HepG2 (cell line): ENCODE measurements around the gene GGTLC1. TPM values are rescaled to one million over a fixed set of nuclear protein-coding genes. Genes with fewer than 3 reads are reported as not detected.

Experiments
- ATAC-seq: fragments of 200-7000 bp; cut with Tn5 transposase; 3 replicates; pipeline ENCODE4 v1.9.1; 2020; ENCODE audit warnings: mild to moderate bottlenecking, moderate library complexity
- BruUV-seq: library from RNA; stranded (reverse); fragments of 400-500 nt; replicated peaks from 2 replicates; lab custom pipeline; 2021; lab: Mats Ljungman, UMichigan
- CTCF ChIA-PET: fragments of 300-600 bp; formaldehyde crosslinking; extraction: SDS; loops from one replicate; lab custom pipeline; 2021; ENCODE audit warnings: low total read pairs, inconsistent platforms, low intra/inter-chr PET ratio; lab: Yijun Ruan, JAX
- POLR2A ChIA-PET: fragments of 350-600 bp; sonication (Branson Sonifier 250); formaldehyde crosslinking; loops from one replicate; lab custom pipeline; 2020; ENCODE audit warnings: antibody characterized with exemption, inconsistent platforms; lab: Yijun Ruan, JAX
- DNase-seq: peaks from one replicate; pipeline ENCODE4 v3.0.0-alpha.2; 2015; ENCODE audit warnings: low spot score
- FAIRE-seq: peaks from 3 replicates; lab custom pipeline; 2011; peaks lifted over from hg19 to GRCh38; lab: Jason Lieb, UNC
- H2AFZ ChIP-seq: one replicate; pipeline ENCODE4 v1.6.1; 2011; ENCODE audit warnings: low read length, inconsistent platforms
- H3K27ac ChIP-seq: fragments of 300-600 bp; 3 replicates; pipeline ENCODE4 v1.8.0; 2011; ENCODE audit warnings: mixed run types, mild to moderate bottlenecking, mixed read lengths, low read length, inconsistent platforms; ENCODE audit not compliant: insufficient read depth; ENCODE audit errors: extremely low read length
- H3K27me3 ChIP-seq, 2 experiments: fragments of 200-600 bp in 1 of 2; 2 replicates in 1 of 2; 3 replicates in 1 of 2; pipeline versions ENCODE4 v1.6.0 to v1.8.0; 2011; ENCODE audit warnings: low read length in 2 of 2, mild to moderate bottlenecking in 2 of 2, moderate library complexity in 2 of 2, inconsistent platforms in 1 of 2; ENCODE audit not compliant: insufficient read depth in 2 of 2, control insufficient read depth in 1 of 2
- H3K36me3 ChIP-seq, 2 experiments: fragments of 200-600 bp in 1 of 2; replicated peaks in 1 of 2; 2 replicates in 1 of 2; 3 replicates in 1 of 2; pipeline versions ENCODE4 v1.5.1 to v1.8.0; 2011; ENCODE audit warnings: low read length in 2 of 2, inconsistent platforms in 1 of 2; ENCODE audit not compliant: insufficient read depth in 2 of 2, control insufficient read depth in 1 of 2
- H3K4me1 ChIP-seq: 2 replicates; pipeline ENCODE4 v1.5.1; 2012; ENCODE audit warnings: low read length, inconsistent platforms; ENCODE audit not compliant: insufficient read depth
- H3K4me2 ChIP-seq: 2 replicates; pipeline ENCODE4 v1.6.0; 2011; ENCODE audit warnings: low read depth, low read length, inconsistent platforms
- H3K4me3 ChIP-seq, 3 experiments: fragments of 200-600 bp in 1 of 3; sonication (generic), shearing (Covaris generic) in 1 of 3; replicated peaks in 1 of 3; 2 replicates each; pipeline ENCODE4 v1.5.1; 2011 to 2016; ENCODE audit warnings: low read length in 3 of 3, inconsistent platforms in 2 of 3, low read depth in 2 of 3, mild to moderate bottlenecking in 2 of 3, control low read depth in 1 of 3, mixed read lengths in 1 of 3; ENCODE audit not compliant: insufficient read depth in 1 of 3
- H3K79me2 ChIP-seq: one replicate; pipeline ENCODE4 v1.6.1; 2011; ENCODE audit warnings: low read length, inconsistent platforms; ENCODE audit not compliant: insufficient read depth
- H3K9ac ChIP-seq: 2 replicates; pipeline ENCODE4 v1.6.0; 2011; ENCODE audit warnings: mild to moderate bottlenecking, low read depth, low read length, inconsistent platforms; ENCODE audit not compliant: insufficient read depth
- H3K9me3 ChIP-seq: 2 replicates; pipeline ENCODE4 v1.5.1; 2012; ENCODE audit warnings: mild to moderate bottlenecking, low read length
- H4K20me1 ChIP-seq: 2 replicates; pipeline ENCODE4 v1.6.0; 2011; ENCODE audit warnings: inconsistent platforms, mild to moderate bottlenecking, low read length, moderate library complexity; ENCODE audit not compliant: insufficient read depth
- ERF ChIP-seq: IDR thresholded peaks from 2 replicates; pipeline ENCODE4 v1.6.1; 2018; ENCODE audit warnings: missing biosample characterization, missing genetic modification reagents
- FOXC1 ChIP-seq: sonication (generic); formaldehyde crosslinking; IDR thresholded peaks from 2 replicates; pipeline ENCODE4 v1.8.0; 2022; ENCODE audit warnings: mild to moderate bottlenecking, missing genetic modification reagents, borderline replicate concordance
- KLF12 ChIP-seq: sonication (generic); formaldehyde crosslinking; IDR thresholded peaks from 2 replicates; pipeline ENCODE4 v1.4.0; 2020; ENCODE audit warnings: missing genetic modification reagents, borderline replicate concordance
- KLF13 ChIP-seq: sonication (generic); formaldehyde crosslinking; IDR thresholded peaks from 2 replicates; pipeline ENCODE4 v1.4.0; 2020; ENCODE audit warnings: mild to moderate bottlenecking, missing genetic modification reagents
- MIER2 ChIP-seq: IDR thresholded peaks from 2 replicates; pipeline ENCODE4 v1.6.1; 2016; ENCODE audit warnings: missing biosample characterization, missing genetic modification reagents
- NFYB ChIP-seq: sonication (generic); formaldehyde crosslinking; IDR thresholded peaks from 2 replicates; pipeline ENCODE4 v1.4.0; 2020; ENCODE audit warnings: missing genetic modification reagents
- POLR2G ChIP-seq: fragments of 200-400 bp; formaldehyde crosslinking; IDR thresholded peaks from 2 replicates; pipeline ENCODE4 v1.6.1; 2018; ENCODE audit warnings: mild to moderate bottlenecking, low read depth, low read length, moderate library complexity
- PRDM15 ChIP-seq: sonication (generic); formaldehyde crosslinking; IDR thresholded peaks from 2 replicates; pipeline ENCODE4 v1.4.0; 2020; ENCODE audit warnings: missing genetic modification reagents
- PRMT3 ChIP-seq: sonication (generic); formaldehyde crosslinking; IDR thresholded peaks from 2 replicates; pipeline ENCODE4 v1.8.1; 2022; ENCODE audit warnings: low read depth, mild to moderate bottlenecking, moderate library complexity, missing genetic modification reagents, borderline replicate concordance
- SALL1 ChIP-seq: sonication (generic); formaldehyde crosslinking; IDR thresholded peaks from 2 replicates; pipeline ENCODE4 v1.8.0; 2022; ENCODE audit warnings: mild to moderate bottlenecking, missing genetic modification reagents
- ZC3H13 ChIP-seq: sonication (generic); formaldehyde crosslinking; IDR thresholded peaks from 2 replicates; pipeline ENCODE4 v1.8.1; 2023; ENCODE audit warnings: mild to moderate bottlenecking, missing genetic modification reagents, moderate library complexity
- ZNF3 ChIP-seq: IDR thresholded peaks from 2 replicates; pipeline ENCODE4 v1.7.0; 2017; ENCODE audit warnings: inconsistent platforms
- ZNF382 ChIP-seq: sonication (generic); formaldehyde crosslinking; IDR thresholded peaks from 2 replicates; pipeline ENCODE4 v1.5.0; 2020; ENCODE audit warnings: missing genetic modification reagents, mild to moderate bottlenecking, borderline replicate concordance
- ZNF672 ChIP-seq: sonication (generic); formaldehyde crosslinking; IDR thresholded peaks from 2 replicates; pipeline ENCODE4 v1.8.1; 2022; ENCODE audit warnings: missing genetic modification reagents
- ZNF761 ChIP-seq: sonication (generic); formaldehyde crosslinking; conservative IDR thresholded peaks from 2 replicates; pipeline ENCODE4 v1.4.0; 2020; ENCODE audit warnings: mild to moderate bottlenecking, missing genetic modification reagents
- WGBS: methylation state at CpG from one replicate; pipeline ENCODE4 v1.1.6; 2017; ENCODE audit warnings: low lambda C conversion rate; 5-methylcytosine and 5-hydroxymethylcytosine counted together
- in situ Hi-C: cut with HindIII; loops from 2 replicates; pipeline ENCODE4 v1.10.0; 2017; ENCODE audit warnings: low pct_unique_long_range_greater_than_20kb; ENCODE audit not compliant: extremely low pct_ligation_motif_present
- intact Hi-C: fragments of 100-400 bp; cut with micrococcal nuclease; formaldehyde crosslinking; loops from one replicate; pipeline ENCODE4 v1.10.0; 2022; ENCODE audit not compliant: unreplicated experiment
- polyA plus RNA-seq, 8 experiments: library from polyadenylated mRNA; depleted of rRNA in 3 of 8; stranded (reverse) in 7 of 8; unstranded in 1 of 8; fragments of >200 nt; fragmentation: Illumina TruSeq in 4 of 8; extraction: Trizol in 4 of 8; gene quantifications; 2 replicates each; pipeline versions ENCODE4 v1.2.1 to v1.2.3, GENCODE V29; 2011 to 2016; ENCODE audit warnings: low read depth in 4 of 8, missing spikeins in 1 of 8, mixed read lengths in 1 of 8; ENCODE audit not compliant: insufficient read depth in 1 of 8
- total RNA-seq, 5 experiments: library from RNA; depleted of rRNA; stranded (reverse); fragments of >200 nt; fragmentation: Illumina TruSeq; extraction: Trizol; gene quantifications; 2 replicates each; pipeline ENCODE4 v1.2.3, GENCODE V29; 2016; ENCODE audit warnings: low read depth in 1 of 5

Gene GGTLC1
- total and polyA plus RNA-seq, 2 of the 13 experiments (the other 11 are each of a cell fraction or from before 2014, with no cell fraction given), result not detected

DNA sequence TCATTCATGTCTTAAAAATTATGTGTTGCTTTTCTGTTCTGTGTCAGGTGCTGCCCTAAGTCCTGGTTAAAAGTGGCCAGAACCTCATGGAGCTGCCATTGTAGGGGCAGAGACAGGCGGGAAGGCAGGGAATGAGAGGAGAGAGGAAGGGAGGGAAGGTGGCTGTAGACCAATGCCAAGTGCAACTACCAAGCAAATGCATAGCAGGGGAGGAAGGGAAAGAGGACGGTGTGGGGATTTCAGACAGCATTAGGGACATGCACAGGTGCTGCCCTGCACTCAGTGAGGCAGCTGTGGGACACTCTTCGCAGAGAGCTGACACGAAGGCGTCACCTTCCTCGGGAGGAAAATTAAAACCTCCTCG, 21.0 kb downstream of the GGTLC1 start:
- ATAC-seq (no peak), DNase-seq (no peak), FAIRE-seq (no peak)
- Histone ChIP-seq H3K9me3 (peaks cover 29% of the 10 kb centered on the region), H2AFZ (no peak overlapping the region), H3K36me3 (no peaks in the 10 kb centered on the region), H3K27me3 (no peaks in the 10 kb centered on the region), H3K4me3 (no peak overlapping the region), H3K27ac (no peak overlapping the region), H3K79me2 (no peaks in the 10 kb centered on the region), H3K9ac (no peak overlapping the region), H3K4me2 (no peak overlapping the region), H3K4me1 (no peaks in the 10 kb centered on the region), H4K20me1 (no peaks in the 10 kb centered on the region)
- ChIA-PET POLR2A (no interaction called here), CTCF (no interaction called here)
- 14% methylated on average over 7 of the region's 7 CpGs for WGBS
- in situ Hi-C loops, result no loop called here
- BruUV-seq, result no TSS peak
- intact Hi-C loops, result no loop called here
- TF ChIP-seq ZNF761 (CRISPR knock-in tag) (no peak), MIER2 (CRISPR knock-in tag) (no peak), ZC3H13 (CRISPR knock-in tag) (no peak), KLF13 (no peak), POLR2G (no peak), ZNF382 (CRISPR knock-in tag) (no peak), SALL1 (CRISPR knock-in tag) (no peak), PRMT3 (CRISPR knock-in tag) (no peak), FOXC1 (CRISPR knock-in tag) (no peak), ERF (CRISPR knock-in tag) (no peak), ZNF672 (no peak), ZNF3 (CRISPR knock-in tag) (no peak), KLF12 (CRISPR knock-in tag) (no peak), PRDM15 (CRISPR knock-in tag) (no peak), NFYB (CRISPR knock-in tag) (no peak)
